H1 (cell line): Measurements from ENCODE around the gene ARPC2. TPM values are rescaled to one million over a fixed set of nuclear protein-coding genes. Genes with fewer than 3 reads are reported as not detected.

Experiments used
- BACH1 ChIP-seq: IDR thresholded peaks from 2 replicates; pipeline ENCODE4 v1.6.1; 2012; ENCODE audit warnings: low read length, improper control_type of control experiment
- CTBP2 ChIP-seq: IDR thresholded peaks from 2 replicates; pipeline ENCODE4 v1.7.0; 2011; ENCODE audit warnings: borderline replicate concordance, mild to moderate bottlenecking, moderate library complexity, mixed read lengths, low read length; ENCODE audit not compliant: insufficient read depth, insufficient read length
- GTF2F1 ChIP-seq: IDR thresholded peaks from 2 replicates; pipeline ENCODE4 v1.6.1; 2012; ENCODE audit warnings: low read depth, low read length, improper control_type of control experiment, borderline replicate concordance
- HDAC6 ChIP-seq: IDR thresholded peaks from one replicate; pipeline ENCODE4 v1.7.1; 2012; ENCODE audit warnings: low read depth, mild to moderate bottlenecking, inconsistent platforms, low read length, moderate library complexity
- MAFK ChIP-seq: IDR thresholded peaks from 2 replicates; pipeline ENCODE4 v1.6.1; 2012; ENCODE audit warnings: low read depth, mild to moderate bottlenecking, improper control_type of control experiment, low read length
- TBP ChIP-seq: IDR thresholded peaks from 2 replicates; pipeline ENCODE4 v1.6.1; 2011; ENCODE audit warnings: low read depth, low read length, improper control_type of control experiment
- TEAD4 ChIP-seq: IDR thresholded peaks from 2 replicates; pipeline ENCODE4 v1.6.1; 2012; ENCODE audit warnings: low read depth, low read length, inconsistent platforms, mixed read lengths
- USF2 ChIP-seq: IDR thresholded peaks from 2 replicates; pipeline ENCODE4 v1.6.1; 2011; ENCODE audit warnings: low read length, improper control_type of control experiment
- polyA plus RNA-seq, 7 experiments: library from polyadenylated mRNA; depleted of rRNA in 3 of 7; stranded (reverse) in 5 of 7; unstranded in 2 of 7; fragments of >200 nt in 5 of 7; fragments of 200-250 nt in 2 of 7; gene quantifications; 1 replicate in 5 of 7; 2 replicates in 1 of 7; 4 replicates in 1 of 7; pipeline versions ENCODE4 v1.2.1 to v1.2.3, GENCODE V29; 2011 to 2013; ENCODE audit warnings: missing spikeins in 2 of 7, mixed read lengths in 2 of 7
- total RNA-seq: library from RNA; stranded (reverse); fragmentation: NEBNext Ultra II Directional; extraction: Animal tissue kit (Norgen Biotek cat#: 25700); gene quantifications from 2 replicates; pipeline ENCODE4 v1.2.1, GENCODE V29; 2021
- TF ChIP-seq, protein P1 (sequence below): IDR thresholded peaks from 2 replicates; pipeline ENCODE4 v1.6.1; 2012; ENCODE audit warnings: inconsistent platforms

The ARPC2 gene
- total and polyA plus RNA-seq, 2 of the 8 experiments (the other 6 are each of a cell fraction or from before 2014, with no cell fraction given): 174 to 195 TPM

DNA sequence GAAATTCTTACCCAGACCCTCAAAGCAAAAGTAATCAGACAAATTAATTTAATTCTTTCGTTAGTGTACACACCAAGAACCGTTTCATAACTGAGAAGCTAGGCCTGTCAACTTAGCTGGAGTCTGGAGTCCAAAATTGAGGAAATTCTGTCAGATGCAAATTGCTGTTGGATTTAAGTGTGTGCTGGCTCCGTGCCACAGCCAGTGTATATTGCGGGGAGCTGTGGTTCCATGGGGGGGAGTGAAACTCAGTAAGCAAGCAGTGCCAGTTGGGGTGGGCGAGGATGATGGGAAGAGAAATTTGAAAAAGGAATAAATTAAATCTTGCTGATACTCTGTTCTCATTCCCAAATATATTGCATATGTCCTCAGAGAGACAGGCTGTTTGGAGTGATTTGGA, 4.0 kb downstream of the ARPC2 start (continued):
- no peak for TF ChIP-seq CTBP2
- TF ChIP-seq MAFK: no peak
- TF ChIP-seq TEAD4: no peak
- TF ChIP-seq TBP: no peak
- no peak for TF ChIP-seq GTF2F1
- TF ChIP-seq BACH1: no peak
- no peak for TF ChIP-seq HDAC6
- TF ChIP-seq USF2: no peak
- TF ChIP-seq, protein P1, sequence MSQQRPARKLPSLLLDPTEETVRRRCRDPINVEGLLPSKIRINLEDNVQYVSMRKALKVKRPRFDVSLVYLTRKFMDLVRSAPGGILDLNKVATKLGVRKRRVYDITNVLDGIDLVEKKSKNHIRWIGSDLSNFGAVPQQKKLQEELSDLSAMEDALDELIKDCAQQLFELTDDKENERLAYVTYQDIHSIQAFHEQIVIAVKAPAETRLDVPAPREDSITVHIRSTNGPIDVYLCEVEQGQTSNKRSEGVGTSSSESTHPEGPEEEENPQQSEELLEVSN: no peak
